Dedifferentiated amniotic fluid mesenchymal stem cell (primary cell): Measurements from ENCODE around the gene BEX3.
"Not testable (repeated sequence)": the region's sequence is repeated elsewhere in the genome, so short reads cannot be mapped to it uniquely, and the experiment has no call there.

Experiments
- DNase-seq: peaks from one replicate; pipeline ENCODE4 v3.0.0-alpha.2; 2016; ENCODE audit errors: extremely low spot score

BEX3 gene

GRCh38 chrX:103382877-103383276 lies 6.5 kb downstream of the BEX3 start:
- DNase-seq, result no peak

GRCh38 chrX:103384672-103385071 lies 8.3 kb downstream of the BEX3 start:
- DNase-seq, result no peak

- DNase-seq, result not testable (repeated sequence)
These were observed 9.0 kb downstream of the BEX3 start for GRCh38 chrX:103385283-103385830.

- DNase-seq, result no peak
These were observed 10.0 kb downstream of the BEX3 start for GRCh38 chrX:103386332-103386731.

GRCh38 chrX:103393487-103393886 lies 17.1 kb downstream of the BEX3 start:
- DNase-seq, result no peak

GRCh38 chrX:103396186-103396585 lies 19.8 kb downstream of the BEX3 start:
- no peak for DNase-seq

- DNase-seq, result no peak
These were observed 20.3 kb downstream of the BEX3 start for GRCh38 chrX:103396660-103397059.

- no peak for DNase-seq
These were observed 21.4 kb downstream of the BEX3 start for GRCh38 chrX:103397707-103398106.

- DNase-seq, result peak; percentile 21
These were observed 22.1 kb downstream of the BEX3 start for GRCh38 chrX:103398421-103398864.

GRCh38 chrX:103399744-103400143 lies 23.4 kb downstream of the BEX3 start:
- no peak for DNase-seq

GRCh38 chrX:103400931-103401330 lies 24.6 kb downstream of the BEX3 start:
- no peak for DNase-seq

- DNase-seq, result peak; percentile 52
These were observed 28.1 kb downstream of the BEX3 start for GRCh38 chrX:103404231-103405008.

GRCh38 chrX:103405009-103405333 lies 28.6 kb downstream of the BEX3 start:
- no peak for DNase-seq

GRCh38 chrX:103406256-103406655 lies 29.9 kb downstream of the BEX3 start:
- no peak for DNase-seq

GRCh38 chrX:103407776-103408175 lies 31.4 kb downstream of the BEX3 start:
- DNase-seq, result no peak

GRCh38 chrX:103411721-103412120 lies 35.4 kb downstream of the BEX3 start:
- not testable (repeated sequence) for DNase-seq

- no peak for DNase-seq
These were observed 37.5 kb downstream of the BEX3 start for GRCh38 chrX:103413705-103414387.

GRCh38 chrX:103414561-103414960 lies 38.2 kb downstream of the BEX3 start:
- no peak for DNase-seq

- no peak for DNase-seq
These were observed 38.7 kb downstream of the BEX3 start for GRCh38 chrX:103415068-103415467.

GRCh38 chrX:103415528-103415927 lies 39.2 kb downstream of the BEX3 start:
- no peak for DNase-seq

GRCh38 chrX:103417370-103417769 lies 41.0 kb downstream of the BEX3 start:
- DNase-seq, result no peak

GRCh38 chrX:103417933-103418332 lies 41.6 kb downstream of the BEX3 start:
- DNase-seq, result no peak

GRCh38 chrX:103418811-103419340 lies 42.5 kb downstream of the BEX3 start:
- no peak for DNase-seq
